ENCODE measurements around the gene CA12. TPM values are rescaled to one million over a fixed set of nuclear protein-coding genes. Genes with fewer than 3 reads are reported as not detected.

CA12 gene
- total RNA-seq, 1 donor from 2014 or later, result 0.46 TPM

DNA sequence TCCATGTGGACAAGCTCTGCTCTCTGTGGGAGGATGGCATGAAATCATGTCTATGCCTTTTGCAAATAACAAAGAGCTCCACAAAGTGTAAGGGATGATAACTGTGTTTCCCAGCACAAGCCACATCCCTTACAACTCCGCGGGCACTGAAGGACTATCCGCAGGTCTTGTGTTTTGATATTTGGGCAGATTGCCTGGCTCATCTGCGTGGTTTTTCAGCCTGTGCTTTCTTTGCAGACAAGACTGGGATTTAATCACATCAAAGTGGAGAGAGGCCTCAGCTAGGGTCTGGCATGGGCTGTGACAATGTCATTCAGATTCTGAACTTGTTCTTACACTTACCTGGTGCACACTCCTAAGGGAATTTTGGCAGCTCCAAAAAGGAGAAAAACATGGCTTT is 30.2 kb upstream of the CA12 start:
- Mint-ChIP-seq H3K27me3 (ENCODE audit: low read depth) (peaks cover 3% of the 10 kb centered on the region), H3K36me3 (ENCODE audit: low read depth) (no peaks in the 10 kb centered on the region), H3K4me1 (ENCODE audit: low read depth) (no peaks in the 10 kb centered on the region), H3K4me3 (ENCODE audit: low read depth) (no peak overlapping the region), H3K9me3 (no peaks in the 10 kb centered on the region), H3K27ac (no peak overlapping the region)
- intact Hi-C loops (cut with micrococcal nuclease), result no loop called here
- DNase-seq (ENCODE audit: low spot score), result no peak

DNA sequence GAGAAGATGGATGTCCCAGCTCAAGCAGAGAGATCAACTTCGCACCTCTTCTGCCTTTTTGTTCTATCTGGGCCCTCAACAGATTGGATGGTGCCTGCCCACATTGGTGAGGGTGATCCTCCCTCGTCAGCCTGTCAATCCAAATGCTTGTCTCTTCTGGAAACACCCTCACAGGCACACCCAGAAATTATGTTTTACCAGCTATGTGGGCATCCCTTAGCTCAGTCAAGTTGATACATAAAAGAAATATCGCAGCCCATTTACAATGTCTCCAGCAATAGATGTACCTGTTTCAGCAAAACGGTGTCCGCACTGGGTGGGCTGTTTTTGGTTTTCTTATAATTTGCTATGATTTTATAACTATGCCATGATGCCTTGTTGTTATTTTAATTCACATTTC is 27.5 kb upstream of the CA12 start:
- Mint-ChIP-seq H3K9me3 (no peaks in the 10 kb centered on the region), H3K27ac (no peak overlapping the region), H3K27me3 (ENCODE audit: low read depth) (peaks cover 3% of the 10 kb centered on the region), H3K36me3 (ENCODE audit: low read depth) (no peaks in the 10 kb centered on the region), H3K4me3 (ENCODE audit: low read depth) (no peak overlapping the region), H3K4me1 (ENCODE audit: low read depth) (peaks cover 6% of the 10 kb centered on the region)
- intact Hi-C loops (cut with micrococcal nuclease), result loop anchor here (10.0 kb wide), 1 partner anchor 254 kb away; the partner anchor contains the start of gene RPS27L
- no peak for DNase-seq (ENCODE audit: low spot score)

DNA sequence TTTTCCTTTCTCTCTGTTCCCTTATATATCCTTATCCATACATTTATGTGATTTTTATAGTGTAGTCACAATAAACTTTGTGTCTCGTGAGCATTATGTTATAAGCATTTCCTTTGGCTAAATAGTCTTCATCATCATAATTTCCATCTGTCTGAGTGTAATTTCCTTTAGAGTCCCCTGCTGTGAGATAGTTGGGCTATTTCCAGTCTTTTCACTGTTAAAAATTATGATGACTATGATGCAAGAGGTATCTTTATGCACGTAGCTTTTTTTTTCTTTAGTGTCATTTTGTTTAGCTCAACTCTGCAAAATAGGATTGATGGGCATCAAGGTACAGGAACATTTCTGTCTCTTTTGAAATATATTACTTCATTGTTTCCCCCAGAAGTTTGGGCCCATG is 26.9 kb upstream of the CA12 start:
- H3K36me3 Mint-ChIP-seq (ENCODE audit: low read depth), result no peaks in the 10 kb centered on the region
- no peak overlapping the region for H3K4me3 Mint-ChIP-seq (ENCODE audit: low read depth)
- H3K4me1 Mint-ChIP-seq (ENCODE audit: low read depth), result peaks cover 6% of the 10 kb centered on the region
- no peak overlapping the region for H3K27ac Mint-ChIP-seq
- H3K27me3 Mint-ChIP-seq (ENCODE audit: low read depth), result peaks cover 3% of the 10 kb centered on the region
- H3K9me3 Mint-ChIP-seq, result no peaks in the 10 kb centered on the region
- DNase-seq (ENCODE audit: low spot score), result no peak
- intact Hi-C loops (cut with micrococcal nuclease), result loop anchor here (10.0 kb wide), 1 partner anchor 254 kb away; the partner anchor contains the start of gene RPS27L

DNA sequence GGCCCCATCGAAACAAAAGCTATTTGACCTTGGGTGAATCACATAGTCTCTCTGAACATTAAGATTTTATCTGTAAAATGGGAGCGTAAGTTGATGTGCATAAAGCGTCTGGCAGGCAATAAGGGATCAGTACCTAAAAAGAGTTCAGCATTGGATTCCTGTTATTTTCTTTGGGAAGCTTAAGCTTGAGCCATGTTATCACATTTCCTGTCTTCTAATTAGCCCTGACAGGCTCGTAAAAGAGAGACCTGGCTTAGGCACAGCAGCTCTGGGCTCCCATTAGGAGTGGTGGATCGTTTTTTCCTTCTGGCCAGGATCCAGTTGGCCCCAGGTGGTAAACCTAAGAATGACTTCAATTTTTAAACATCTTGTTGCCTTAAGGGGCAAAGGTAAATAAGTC is 26.0 kb upstream of the CA12 start:
- Mint-ChIP-seq H3K4me1 (ENCODE audit: low read depth) (peaks cover 6% of the 10 kb centered on the region), H3K4me3 (ENCODE audit: low read depth) (no peak overlapping the region), H3K27ac (no peak overlapping the region), H3K27me3 (ENCODE audit: low read depth) (peaks cover 3% of the 10 kb centered on the region), H3K36me3 (ENCODE audit: low read depth) (no peaks in the 10 kb centered on the region), H3K9me3 (no peaks in the 10 kb centered on the region)
- DNase-seq (ENCODE audit: low spot score), result no peak
- intact Hi-C loops (cut with micrococcal nuclease), result loop anchor here (10.0 kb wide), 1 partner anchor 253 kb away; the partner anchor contains the start of gene RPS27L

DNA sequence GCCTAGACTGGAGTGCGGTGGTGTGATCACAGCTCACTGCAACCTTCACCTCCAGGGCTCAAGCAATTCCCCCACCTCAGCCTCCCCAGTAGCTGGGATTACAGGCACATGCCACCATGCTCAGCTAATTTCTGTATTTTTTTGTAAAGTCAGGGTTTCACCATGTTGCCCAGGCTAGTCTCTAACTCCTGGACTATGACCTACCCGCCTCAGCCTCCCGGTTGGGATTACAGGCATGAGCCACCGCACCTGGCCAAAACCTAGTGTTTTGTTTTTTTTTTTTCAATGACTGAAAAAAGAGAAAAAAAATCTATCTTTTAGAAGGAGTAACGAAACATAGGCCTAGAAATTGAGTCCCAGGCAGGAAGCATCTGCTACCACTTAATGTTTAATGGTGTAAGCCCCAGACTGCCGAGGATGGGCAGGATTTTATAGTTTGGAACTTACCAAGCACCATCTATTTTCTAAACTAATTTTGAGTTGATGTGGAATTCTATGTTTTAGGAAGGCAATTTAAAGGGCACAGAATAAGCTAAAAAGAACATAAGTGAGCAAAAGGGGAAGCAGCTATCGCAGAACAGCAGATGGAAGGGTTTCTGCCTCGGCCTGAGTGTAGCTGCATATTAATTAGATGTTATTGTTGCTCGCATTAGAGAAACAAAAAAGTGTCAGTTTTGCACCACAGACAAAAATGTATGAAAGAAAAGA is 24.2 kb upstream of the CA12 start:
- no peak for DNase-seq (ENCODE audit: low spot score)
- intact Hi-C loops (cut with micrococcal nuclease), result loop anchor here (10.0 kb wide), 1 partner anchor 251 kb away; the partner anchor contains the start of gene RPS27L
- Mint-ChIP-seq H3K27ac (no peak overlapping the region), H3K9me3 (no peaks in the 10 kb centered on the region), H3K36me3 (ENCODE audit: low read depth) (no peaks in the 10 kb centered on the region), H3K4me1 (ENCODE audit: low read depth) (peaks cover 13% of the 10 kb centered on the region), H3K4me3 (ENCODE audit: low read depth) (no peak overlapping the region), H3K27me3 (ENCODE audit: low read depth) (peaks cover 2% of the 10 kb centered on the region)

DNA sequence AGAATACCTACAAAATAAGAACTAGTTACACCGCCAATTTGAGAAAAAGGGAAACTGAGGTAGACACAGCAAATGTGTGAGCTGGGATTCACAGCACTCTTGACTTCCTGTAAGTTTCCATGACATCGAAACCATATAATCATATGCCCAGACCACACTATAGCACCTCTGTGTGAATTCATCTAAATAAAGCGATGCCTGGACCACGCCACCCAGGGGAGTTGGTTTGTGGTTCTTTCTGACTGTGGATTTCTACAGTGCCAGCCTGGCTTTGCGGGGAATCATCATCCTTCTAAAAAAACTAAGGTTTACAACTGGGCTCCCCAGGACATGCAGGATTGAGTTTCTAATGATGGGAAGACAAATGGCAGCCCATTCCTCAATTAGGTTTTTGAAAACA is 23.5 kb upstream of the CA12 start:
- Mint-ChIP-seq H3K4me1 (ENCODE audit: low read depth) (peaks cover 15% of the 10 kb centered on the region), H3K27ac (no peak overlapping the region), H3K36me3 (ENCODE audit: low read depth) (no peaks in the 10 kb centered on the region), H3K27me3 (ENCODE audit: low read depth) (peaks cover 2% of the 10 kb centered on the region), H3K4me3 (ENCODE audit: low read depth) (no peak overlapping the region), H3K9me3 (no peaks in the 10 kb centered on the region)
- intact Hi-C loops (cut with micrococcal nuclease), result loop anchor here (10.0 kb wide), 1 partner anchor 250 kb away; the partner anchor contains the start of gene RPS27L
- DNase-seq (ENCODE audit: low spot score), result no peak

DNA sequence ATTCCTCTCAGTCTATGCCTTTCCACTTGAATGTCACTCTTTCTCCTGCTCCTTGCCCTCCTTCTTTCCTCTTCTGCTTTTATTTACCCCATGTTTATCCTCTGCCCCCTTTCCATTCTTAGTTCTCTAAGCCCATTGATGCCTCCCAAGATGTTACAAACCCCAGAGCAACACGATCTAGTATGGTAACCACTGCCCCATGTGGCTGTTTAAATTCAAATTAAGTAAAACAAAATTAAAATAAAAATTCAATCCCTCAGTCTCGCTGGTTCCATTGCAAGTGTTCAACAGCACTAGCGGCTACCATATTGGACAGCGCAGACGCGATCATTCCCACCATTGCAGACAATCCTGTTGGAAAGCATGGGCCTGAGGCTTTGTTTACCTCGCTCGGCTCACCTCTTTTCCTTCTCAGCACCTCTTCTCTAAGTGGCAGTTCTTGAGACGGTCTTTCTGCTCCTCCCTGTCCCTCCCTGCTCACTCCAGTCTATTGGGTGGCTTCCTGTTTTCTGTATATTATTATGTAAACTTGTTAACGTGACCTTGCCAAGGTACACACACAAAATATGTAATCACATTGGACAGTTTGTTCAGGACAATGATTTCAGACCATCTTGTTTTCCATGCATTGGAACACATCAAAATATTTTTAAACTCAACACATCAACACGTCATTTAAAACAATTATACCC is 21.8 kb upstream of the CA12 start:
- Mint-ChIP-seq H3K36me3 (ENCODE audit: low read depth) (no peaks in the 10 kb centered on the region), H3K4me1 (ENCODE audit: low read depth) (peaks cover 24% of the 10 kb centered on the region), H3K4me3 (ENCODE audit: low read depth) (no peak overlapping the region), H3K27me3 (ENCODE audit: low read depth) (no peaks in the 10 kb centered on the region), H3K9me3 (no peaks in the 10 kb centered on the region), H3K27ac (no peak overlapping the region)
- intact Hi-C loops (cut with micrococcal nuclease), result loop anchor here (5.0 to 10.0 kb wide), 3 partner anchors 71 to 356 kb away; partner anchors contain the start of gene RPS27L
- no peak for DNase-seq (ENCODE audit: low spot score)

DNA sequence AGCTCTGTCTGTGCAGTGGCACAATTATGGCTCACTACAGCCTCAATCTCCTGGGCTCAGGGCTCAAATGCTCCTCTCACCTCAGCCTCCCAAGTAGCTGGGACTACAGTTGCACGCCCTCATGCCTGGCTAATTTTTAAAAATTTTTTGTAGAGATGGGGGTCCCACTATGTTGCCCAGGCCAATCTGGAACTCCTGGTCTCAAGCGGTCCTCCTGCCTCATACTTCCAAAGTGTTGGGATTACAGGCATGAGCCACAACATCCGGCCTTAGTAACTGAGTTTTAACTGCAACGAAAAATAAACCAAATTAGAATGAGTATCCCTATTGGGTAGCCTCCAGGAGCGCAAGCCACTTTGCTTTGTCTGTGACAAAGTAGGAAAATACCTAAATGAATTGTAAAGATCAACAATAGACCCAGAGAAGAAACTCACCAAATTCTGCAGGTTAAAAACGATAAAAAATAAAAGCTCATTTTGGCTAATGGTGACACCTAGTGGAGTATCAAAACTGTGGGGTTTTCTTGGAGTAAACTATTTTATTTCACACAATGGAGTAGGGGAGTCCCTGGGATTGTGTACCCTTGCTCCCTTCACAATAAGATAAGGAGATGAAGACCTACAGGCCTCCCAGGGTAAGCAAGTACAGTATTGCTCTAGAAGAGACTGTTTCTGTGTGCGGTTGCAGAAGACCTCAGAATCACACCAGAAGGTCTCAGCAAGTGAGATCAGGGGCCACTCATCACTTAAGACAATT is 21.0 kb upstream of the CA12 start:
- H3K9me3 Mint-ChIP-seq, result no peaks in the 10 kb centered on the region
- no peaks in the 10 kb centered on the region for H3K27me3 Mint-ChIP-seq (ENCODE audit: low read depth)
- intact Hi-C loops (cut with micrococcal nuclease), result loop anchor here (5.0 to 10.0 kb wide), 3 partner anchors 70 to 355 kb away; partner anchors contain the start of gene RPS27L
- no peak overlapping the region for H3K27ac Mint-ChIP-seq
- H3K36me3 Mint-ChIP-seq (ENCODE audit: low read depth), result no peaks in the 10 kb centered on the region
- H3K4me3 Mint-ChIP-seq (ENCODE audit: low read depth), result no peak overlapping the region
- peaks cover 29% of the 10 kb centered on the region for H3K4me1 Mint-ChIP-seq (ENCODE audit: low read depth)
- DNase-seq (ENCODE audit: low spot score), result no peak

DNA sequence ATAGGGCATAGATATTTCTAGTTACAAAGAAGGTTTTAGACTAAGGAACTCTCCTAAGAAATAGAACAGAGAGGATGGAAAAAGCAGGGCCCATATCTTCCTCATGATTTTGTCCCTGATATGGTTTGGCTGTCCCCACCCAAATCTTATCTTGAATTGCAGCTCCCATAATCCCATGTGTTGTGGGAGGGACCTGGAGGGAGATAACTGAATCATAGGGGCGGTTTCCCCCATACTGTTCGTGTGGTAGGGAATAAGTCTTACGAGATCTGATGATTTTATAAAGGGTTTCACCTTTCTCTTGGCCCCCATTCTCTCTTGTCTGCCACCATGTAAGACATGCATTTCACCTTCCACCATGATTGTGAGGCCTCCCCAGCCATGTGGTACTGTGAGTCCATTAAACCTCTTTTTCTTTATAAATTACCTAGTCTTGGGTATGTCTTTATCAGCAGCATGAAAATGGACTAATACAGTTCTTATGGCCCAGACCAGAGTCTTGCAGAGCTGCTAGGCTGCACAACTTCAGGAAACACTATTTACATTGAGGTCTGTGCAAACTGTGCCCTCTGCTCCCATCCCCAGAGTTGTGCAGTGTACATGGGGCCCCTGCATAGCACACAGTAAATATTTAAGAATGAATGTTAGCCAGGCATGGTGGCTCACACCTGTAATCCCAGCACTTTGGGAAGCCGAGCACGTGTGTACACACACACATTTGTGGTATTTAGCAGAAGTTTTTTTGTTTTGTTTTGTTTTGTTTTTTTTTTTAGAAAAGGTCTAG is 20.3 kb upstream of the CA12 start:
- no peaks in the 10 kb centered on the region for H3K9me3 Mint-ChIP-seq
- intact Hi-C loops (cut with micrococcal nuclease), result loop anchor here (1.0 to 10.0 kb wide), 4 partner anchors 70 to 355 kb away; partner anchors contain the start of gene RPS27L
- peaks cover 33% of the 10 kb centered on the region for H3K4me1 Mint-ChIP-seq (ENCODE audit: low read depth)
- H3K36me3 Mint-ChIP-seq (ENCODE audit: low read depth), result no peaks in the 10 kb centered on the region
- DNase-seq (ENCODE audit: low spot score), result no peak
- H3K27ac Mint-ChIP-seq, result no peak overlapping the region
- no peak overlapping the region for H3K4me3 Mint-ChIP-seq (ENCODE audit: low read depth)
- no peaks in the 10 kb centered on the region for H3K27me3 Mint-ChIP-seq (ENCODE audit: low read depth)

DNA sequence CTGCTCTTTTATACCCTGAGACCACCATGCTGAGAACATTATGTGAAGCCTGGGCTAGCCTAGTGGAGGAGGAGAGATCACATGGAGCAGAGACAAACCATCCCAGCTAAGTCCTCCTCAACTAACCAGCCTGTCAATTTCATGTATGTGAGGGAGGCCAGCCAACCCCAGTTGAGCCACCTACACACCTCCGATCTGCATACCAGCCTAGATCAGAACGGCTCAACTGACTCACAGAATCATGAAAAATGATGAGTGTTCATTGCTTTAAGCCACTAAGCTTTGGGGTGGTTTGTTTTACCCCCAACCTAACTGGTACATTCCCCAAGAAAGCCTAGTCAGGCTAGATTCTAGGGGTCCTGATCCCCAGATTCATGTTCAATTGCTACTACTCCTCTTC is 19.4 kb upstream of the CA12 start:
- no peaks in the 10 kb centered on the region for H3K9me3 Mint-ChIP-seq
- H3K4me3 Mint-ChIP-seq (ENCODE audit: low read depth), result no peak overlapping the region
- H3K4me1 Mint-ChIP-seq (ENCODE audit: low read depth), result peaks cover 33% of the 10 kb centered on the region
- no peak overlapping the region for H3K27ac Mint-ChIP-seq
- H3K27me3 Mint-ChIP-seq (ENCODE audit: low read depth), result no peaks in the 10 kb centered on the region
- intact Hi-C loops (cut with micrococcal nuclease), result loop anchor here (1.0 to 10.0 kb wide), 4 partner anchors 69 to 354 kb away; partner anchors contain the start of gene RPS27L
- DNase-seq (ENCODE audit: low spot score), result no peak
- no peaks in the 10 kb centered on the region for H3K36me3 Mint-ChIP-seq (ENCODE audit: low read depth)

DNA sequence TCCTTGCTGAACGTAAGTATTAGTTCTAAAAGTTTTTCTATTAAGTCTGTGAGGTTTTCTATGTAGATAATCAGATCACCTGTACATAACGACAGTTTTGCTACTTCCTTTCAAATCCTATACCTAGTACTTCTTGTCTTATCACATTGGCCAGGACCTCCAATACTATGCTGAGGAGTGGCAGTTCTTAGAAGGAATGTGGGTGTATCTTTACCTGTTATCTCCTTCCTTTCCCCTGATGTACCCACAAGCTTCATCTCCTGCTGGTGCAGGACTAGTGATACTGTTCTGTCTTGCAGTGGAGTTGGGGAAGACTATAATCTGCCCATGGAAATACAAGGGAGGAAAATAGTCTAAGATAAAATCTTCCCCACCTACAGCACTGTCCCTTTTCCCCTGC is 16.8 kb upstream of the CA12 start:
- Mint-ChIP-seq H3K27ac (no peak overlapping the region), H3K4me3 (ENCODE audit: low read depth) (no peak overlapping the region), H3K36me3 (ENCODE audit: low read depth) (no peaks in the 10 kb centered on the region), H3K9me3 (peaks cover 3% of the 10 kb centered on the region), H3K4me1 (ENCODE audit: low read depth) (peaks cover 34% of the 10 kb centered on the region), H3K27me3 (ENCODE audit: low read depth) (no peaks in the 10 kb centered on the region)
- DNase-seq (ENCODE audit: low spot score), result no peak
- intact Hi-C loops (cut with micrococcal nuclease), result no loop called here

Data from activated T-helper 2 cell treated with anti-CD3 and anti-CD28 coated beads, Interferon-gamma antibody, Interleukin-2, Interleukin-4, amounts not matched to agents 10 μg/mL and 5 μg/mL and 100 μg/mL, durations not matched to agents 14 hours and 24 hours and 36 hours (primary cell).